Esophagus squamous epithelium (tissue), 4 donors: ENCODE measurements around the gene PARVA.

ENCODE experiments used
- POLR2A ChIP-seq, 4 donors: fragments of 450-650 bp; IDR thresholded peaks; one replicate each; pipeline ENCODE4 v1.6.1; 2017; ENCODE audit warnings: antibody characterized with exemption in 4 of 4, mild to moderate bottlenecking in 4 of 4, moderate library complexity in 3 of 4
- TF ChIP-seq, protein P1 (sequence below), 6 experiments: fragments of 450-650 bp in 4 of 6; fragments of 200-600 bp in 2 of 6; sonication (generic) in 2 of 6; IDR thresholded peaks; one replicate each; pipeline ENCODE4 v1.5.1; 2016 to 2019; ENCODE audit warnings: antibody characterized with exemption in 6 of 6, mild to moderate bottlenecking in 4 of 6, moderate library complexity in 4 of 6

DNA sequence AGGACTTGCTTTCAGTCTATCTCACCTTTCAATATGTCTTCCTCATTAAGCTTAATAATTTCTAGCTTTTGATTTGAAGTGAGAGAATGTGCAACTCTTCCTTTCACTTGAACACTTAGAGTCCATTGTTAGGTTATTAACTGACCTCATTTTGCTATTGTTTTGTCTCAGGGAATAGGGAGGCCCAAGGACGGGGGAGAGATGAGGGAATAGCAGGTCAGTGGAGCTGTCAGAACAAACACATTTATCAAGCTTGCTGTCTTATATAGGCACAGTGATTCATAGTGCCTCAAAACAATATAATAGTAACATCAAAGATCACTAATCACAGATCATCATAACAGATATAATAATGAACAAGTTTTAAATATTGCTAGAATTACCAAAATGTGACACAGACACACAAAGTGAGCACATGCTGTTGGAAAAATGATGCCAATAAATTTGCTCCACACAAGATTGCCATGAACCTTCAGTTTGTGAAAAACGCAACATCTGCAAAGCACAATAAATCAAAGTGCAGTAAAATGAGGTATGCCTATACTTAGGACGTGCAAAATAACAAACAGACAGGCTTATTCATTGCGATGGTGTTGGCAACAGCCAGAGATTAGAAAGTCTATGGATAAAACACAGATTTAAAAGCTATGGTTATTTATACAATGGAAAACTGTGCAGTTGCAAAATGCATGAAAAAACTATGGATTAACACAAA is 190.5 kb downstream of the PARVA start:
- TF ChIP-seq, protein P1, sequence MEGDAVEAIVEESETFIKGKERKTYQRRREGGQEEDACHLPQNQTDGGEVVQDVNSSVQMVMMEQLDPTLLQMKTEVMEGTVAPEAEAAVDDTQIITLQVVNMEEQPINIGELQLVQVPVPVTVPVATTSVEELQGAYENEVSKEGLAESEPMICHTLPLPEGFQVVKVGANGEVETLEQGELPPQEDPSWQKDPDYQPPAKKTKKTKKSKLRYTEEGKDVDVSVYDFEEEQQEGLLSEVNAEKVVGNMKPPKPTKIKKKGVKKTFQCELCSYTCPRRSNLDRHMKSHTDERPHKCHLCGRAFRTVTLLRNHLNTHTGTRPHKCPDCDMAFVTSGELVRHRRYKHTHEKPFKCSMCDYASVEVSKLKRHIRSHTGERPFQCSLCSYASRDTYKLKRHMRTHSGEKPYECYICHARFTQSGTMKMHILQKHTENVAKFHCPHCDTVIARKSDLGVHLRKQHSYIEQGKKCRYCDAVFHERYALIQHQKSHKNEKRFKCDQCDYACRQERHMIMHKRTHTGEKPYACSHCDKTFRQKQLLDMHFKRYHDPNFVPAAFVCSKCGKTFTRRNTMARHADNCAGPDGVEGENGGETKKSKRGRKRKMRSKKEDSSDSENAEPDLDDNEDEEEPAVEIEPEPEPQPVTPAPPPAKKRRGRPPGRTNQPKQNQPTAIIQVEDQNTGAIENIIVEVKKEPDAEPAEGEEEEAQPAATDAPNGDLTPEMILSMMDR (IDR thresholded peaks at IDR 0.05) = no peak
- TF ChIP-seq POLR2A (IDR thresholded peaks at IDR 0.05) = no peak
